ENCODE data around the gene MORC2. TPM values are rescaled to one million over a fixed set of nuclear protein-coding genes. Genes with fewer than 3 reads are reported as not detected.

The MORC2 gene
- total RNA-seq, 4 donors from 2014 or later, result 5.6 to 27.3 (median 14.1) TPM

DNA sequence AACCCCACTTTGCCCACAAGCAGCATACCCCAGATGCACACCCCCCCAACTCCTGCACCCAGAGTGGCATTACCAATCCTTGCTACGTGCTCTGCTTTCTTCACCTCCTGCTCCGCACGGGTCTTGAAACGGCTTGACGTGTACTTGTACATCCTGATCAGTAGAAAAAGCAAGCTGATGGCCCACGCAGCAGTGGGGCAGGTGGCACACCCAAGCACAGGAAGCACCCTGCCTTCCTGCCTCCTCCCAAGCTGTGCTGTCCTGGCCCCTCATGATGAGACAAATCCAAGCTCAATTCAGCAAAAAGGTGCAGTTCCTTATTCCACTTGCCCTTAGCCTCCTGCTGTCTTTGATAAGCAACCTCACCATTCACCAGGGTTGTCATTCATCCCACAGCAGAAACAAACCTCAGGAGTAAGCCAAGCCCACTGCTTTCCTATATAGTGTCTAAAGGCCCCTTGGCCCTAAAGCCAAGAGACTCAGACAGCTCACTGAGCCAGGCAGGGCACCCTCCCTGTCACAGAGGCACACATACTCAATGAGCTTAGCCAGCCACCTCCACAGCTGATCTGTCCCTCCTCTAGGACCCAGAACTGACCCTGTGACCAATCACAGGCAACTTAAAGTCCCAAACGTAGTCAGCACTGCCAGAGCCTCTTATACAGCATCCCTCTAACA is 27.8 kb downstream of the MORC2 start:
- Histone ChIP-seq H3K27ac (no peak overlapping the region), H3K27me3 (no peaks in the 10 kb centered on the region), H3K4me3 (no peak overlapping the region), H3K4me1 (no peaks in the 10 kb centered on the region), H3K36me3 (no peaks in the 10 kb centered on the region), H3K9me3 (no peaks in the 10 kb centered on the region)
- no peak for TF ChIP-seq POLR2A (IDR thresholded peaks at IDR 0.05)
- TF ChIP-seq, protein P1, sequence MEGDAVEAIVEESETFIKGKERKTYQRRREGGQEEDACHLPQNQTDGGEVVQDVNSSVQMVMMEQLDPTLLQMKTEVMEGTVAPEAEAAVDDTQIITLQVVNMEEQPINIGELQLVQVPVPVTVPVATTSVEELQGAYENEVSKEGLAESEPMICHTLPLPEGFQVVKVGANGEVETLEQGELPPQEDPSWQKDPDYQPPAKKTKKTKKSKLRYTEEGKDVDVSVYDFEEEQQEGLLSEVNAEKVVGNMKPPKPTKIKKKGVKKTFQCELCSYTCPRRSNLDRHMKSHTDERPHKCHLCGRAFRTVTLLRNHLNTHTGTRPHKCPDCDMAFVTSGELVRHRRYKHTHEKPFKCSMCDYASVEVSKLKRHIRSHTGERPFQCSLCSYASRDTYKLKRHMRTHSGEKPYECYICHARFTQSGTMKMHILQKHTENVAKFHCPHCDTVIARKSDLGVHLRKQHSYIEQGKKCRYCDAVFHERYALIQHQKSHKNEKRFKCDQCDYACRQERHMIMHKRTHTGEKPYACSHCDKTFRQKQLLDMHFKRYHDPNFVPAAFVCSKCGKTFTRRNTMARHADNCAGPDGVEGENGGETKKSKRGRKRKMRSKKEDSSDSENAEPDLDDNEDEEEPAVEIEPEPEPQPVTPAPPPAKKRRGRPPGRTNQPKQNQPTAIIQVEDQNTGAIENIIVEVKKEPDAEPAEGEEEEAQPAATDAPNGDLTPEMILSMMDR (IDR thresholded peaks at IDR 0.05), result no peak
- DNase-seq, result no peak
- intact Hi-C loops (cut with DNase I; ENCODE audit: low total_unique reads), result loop anchor here (10.0 kb wide), 1 partner anchor 94 kb away; no protein-coding TSS in a partner anchor

DNA sequence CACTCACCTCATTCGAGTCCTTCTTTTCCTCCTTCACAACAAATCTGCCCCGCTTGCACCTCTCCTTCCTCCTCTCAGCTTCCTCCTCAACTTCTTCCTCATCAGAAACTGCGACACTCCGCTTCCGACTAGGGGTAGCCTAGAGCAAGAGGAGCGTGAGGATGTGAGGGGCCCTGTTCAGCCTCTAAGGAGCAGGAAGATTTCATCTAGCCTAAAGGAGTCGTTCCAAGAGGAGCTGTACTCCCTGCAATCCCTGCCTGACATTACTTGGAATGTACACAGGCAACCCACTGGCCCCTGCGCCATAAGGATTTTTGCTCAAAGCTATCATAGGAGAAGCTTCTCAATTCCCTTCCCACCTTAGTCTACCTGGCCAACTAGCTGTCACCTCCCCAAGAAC is 34.5 kb downstream of the MORC2 start:
- DNase-seq, result no peak
- H3K9me3 ChIP-seq, result no peaks in the 10 kb centered on the region
- H3K27ac ChIP-seq, result no peak overlapping the region
- no peaks in the 10 kb centered on the region for H3K27me3 ChIP-seq
- intact Hi-C loops (cut with DNase I; ENCODE audit: low total_unique reads), result no loop called here
- no peak overlapping the region for H3K4me3 ChIP-seq
- no peaks in the 10 kb centered on the region for H3K36me3 ChIP-seq
- no peaks in the 10 kb centered on the region for H3K4me1 ChIP-seq
- TF ChIP-seq, protein P1 (IDR thresholded peaks at IDR 0.05), result no peak
- TF ChIP-seq POLR2A (IDR thresholded peaks at IDR 0.05), result no peak

DNA sequence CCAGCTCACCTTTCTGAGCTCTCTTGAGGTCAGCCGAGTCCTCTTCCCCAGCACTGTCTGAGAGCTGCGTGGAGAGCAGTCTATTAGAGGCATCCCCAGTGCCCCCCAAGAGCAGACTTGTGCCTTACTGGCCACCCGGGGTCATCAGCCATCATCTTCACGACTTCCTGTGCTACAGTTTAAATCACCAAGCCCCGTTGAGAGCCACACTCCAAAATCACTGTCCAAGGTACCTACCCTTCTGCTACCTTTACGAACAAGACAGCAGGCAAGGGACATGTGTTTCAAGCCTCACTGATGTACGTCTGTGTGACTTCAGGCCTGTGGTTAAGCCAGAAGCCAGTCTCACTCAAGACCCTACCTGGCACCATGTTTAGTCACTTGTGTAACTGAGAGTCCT is 35.1 kb downstream of the MORC2 start:
- intact Hi-C loops (cut with DNase I; ENCODE audit: low total_unique reads), result no loop called here
- Histone ChIP-seq H3K9me3 (no peaks in the 10 kb centered on the region), H3K4me3 (no peak overlapping the region), H3K27me3 (no peaks in the 10 kb centered on the region), H3K4me1 (no peaks in the 10 kb centered on the region), H3K27ac (no peak overlapping the region), H3K36me3 (no peaks in the 10 kb centered on the region)
- TF ChIP-seq, protein P1 (IDR thresholded peaks at IDR 0.05), result no peak
- DNase-seq, result no peak

DNA sequence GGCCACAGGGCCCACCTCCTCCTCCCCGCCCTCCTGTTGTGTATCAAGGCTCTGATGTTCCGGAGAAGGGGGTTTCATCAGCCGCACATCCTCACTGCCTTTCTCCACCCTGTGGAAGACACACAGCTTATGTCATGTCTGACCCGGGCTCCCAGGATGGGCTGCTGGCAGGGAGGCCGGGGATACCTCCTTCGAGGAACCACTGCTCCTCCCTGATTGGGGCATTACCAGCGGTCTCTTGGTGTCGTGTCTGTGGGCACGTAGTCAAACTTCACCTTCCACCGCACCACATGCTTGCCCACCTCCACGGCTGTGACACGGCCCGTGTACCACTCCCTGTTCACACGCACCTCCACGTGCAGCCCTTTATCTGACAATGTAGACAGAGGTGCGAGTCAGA is 35.9 kb downstream of the MORC2 start:
- no peak overlapping the region for H3K4me3 ChIP-seq
- no peaks in the 10 kb centered on the region for H3K9me3 ChIP-seq
- DNase-seq, result no peak
- intact Hi-C loops (cut with DNase I; ENCODE audit: low total_unique reads), result no loop called here
- H3K36me3 ChIP-seq, result no peaks in the 10 kb centered on the region
- no peaks in the 10 kb centered on the region for H3K27me3 ChIP-seq
- no peak overlapping the region for H3K27ac ChIP-seq
- TF ChIP-seq, protein P1 (IDR thresholded peaks at IDR 0.05), result no peak
- no peak for TF ChIP-seq POLR2A (IDR thresholded peaks at IDR 0.05)
- H3K4me1 ChIP-seq, result no peaks in the 10 kb centered on the region

DNA sequence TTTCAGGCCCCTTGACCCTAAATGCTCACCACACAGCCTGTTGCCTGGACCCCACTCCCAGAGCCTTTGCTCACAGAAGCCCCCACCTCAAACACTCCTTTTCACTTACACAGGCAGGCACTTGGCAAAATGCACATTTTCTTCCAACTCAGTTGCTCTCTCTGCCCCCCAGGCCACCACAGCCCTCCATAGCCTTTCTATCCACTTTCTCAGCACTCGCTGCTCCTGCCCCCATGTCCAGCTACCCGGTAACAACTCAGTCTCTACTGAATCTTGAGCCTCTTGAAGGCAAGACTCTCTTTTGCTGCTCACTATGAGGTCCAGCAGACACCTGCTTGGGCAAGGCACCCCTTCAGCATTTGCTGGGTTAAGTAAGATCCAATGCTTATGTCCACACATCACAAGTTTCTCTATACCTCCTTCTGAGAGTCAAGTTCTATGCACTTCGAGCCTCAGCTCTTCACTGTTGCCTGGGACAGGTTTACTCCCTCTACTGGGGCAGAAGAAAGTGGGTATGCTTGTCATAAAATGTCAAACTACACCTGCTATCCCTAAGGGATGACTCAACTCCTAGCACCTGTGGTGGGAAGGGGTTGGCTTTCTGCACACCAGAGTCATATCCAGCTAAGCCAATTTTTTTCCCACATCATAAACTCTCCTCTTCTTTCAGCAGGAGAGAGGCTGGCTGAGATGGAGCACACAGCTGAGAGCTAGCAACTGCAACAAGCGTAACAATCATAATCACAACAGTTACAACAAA is 36.9 kb downstream of the MORC2 start:
- Histone ChIP-seq H3K27me3 (no peaks in the 10 kb centered on the region), H3K9me3 (no peaks in the 10 kb centered on the region), H3K36me3 (no peaks in the 10 kb centered on the region), H3K4me1 (no peaks in the 10 kb centered on the region), H3K4me3 (no peak overlapping the region), H3K27ac (no peak overlapping the region)
- TF ChIP-seq POLR2A (IDR thresholded peaks at IDR 0.05), result no peak
- TF ChIP-seq, protein P1 (IDR thresholded peaks at IDR 0.05), result no peak
- intact Hi-C loops (cut with DNase I; ENCODE audit: low total_unique reads), result no loop called here
- no peak for DNase-seq

All from uterus (tissue), 4 donors.